OCI-LY1 (cell line): Measurements from ENCODE around the gene C1QC.

Source experiments
- H2AFZ ChIP-seq: fragments of 200-600 bp; sonication (generic), shearing (Covaris generic); 2 replicates; pipeline ENCODE4 v1.6.0; 2014; ENCODE audit warnings: antibody characterized with exemption, mild to moderate bottlenecking, low read length
- H3F3A ChIP-seq: fragments of 200-600 bp; sonication (generic), shearing (Covaris generic); 2 replicates; pipeline ENCODE4 v1.6.0; 2014; ENCODE audit warnings: mild to moderate bottlenecking, antibody characterized with exemption, low read length, moderate library complexity; ENCODE audit not compliant: insufficient read depth
- H3K27ac ChIP-seq: fragments of 200-600 bp; sonication (generic); 2 replicates; pipeline ENCODE4 v1.5.1; 2014; ENCODE audit warnings: low read length, mixed run types, mild to moderate bottlenecking, low read depth; ENCODE audit not compliant: poor library complexity, severe bottlenecking
- H3K27me3 ChIP-seq: fragments of 200-600 bp; sonication (generic); 2 replicates; pipeline ENCODE4 v1.6.0; 2014; ENCODE audit warnings: antibody characterized with exemption, mild to moderate bottlenecking, low read length, moderate library complexity; ENCODE audit not compliant: insufficient read depth
- H3K36me3 ChIP-seq: fragments of 200-600 bp; sonication (generic); 2 replicates; pipeline ENCODE4 v1.6.1; 2014; ENCODE audit warnings: mild to moderate bottlenecking, antibody characterized with exemption, low read length, moderate library complexity, mixed read lengths; ENCODE audit not compliant: insufficient read depth
- H3K4me1 ChIP-seq: fragments of 200-600 bp; sonication (generic); 2 replicates; pipeline ENCODE4 v1.5.1; 2014; ENCODE audit warnings: mild to moderate bottlenecking, low read length, moderate library complexity; ENCODE audit not compliant: insufficient read depth, severe bottlenecking
- H3K4me2 ChIP-seq: fragments of 200-600 bp; sonication (generic), shearing (Covaris generic); 2 replicates; pipeline ENCODE4 v1.6.1; 2014; ENCODE audit warnings: low read length
- H3K4me3 ChIP-seq: fragments of 200-600 bp; sonication (generic); 2 replicates; pipeline ENCODE4 v1.5.1; 2014; ENCODE audit warnings: low read length, low read depth, mild to moderate bottlenecking, mixed read lengths; ENCODE audit not compliant: poor library complexity, severe bottlenecking
- H3K79me2 ChIP-seq: fragments of 200-600 bp; shearing (Covaris generic); 2 replicates; pipeline ENCODE4 v1.6.1; 2016; ENCODE audit warnings: mixed run types, low read length, mixed read lengths; ENCODE audit not compliant: insufficient read depth
- H3K9ac ChIP-seq: fragments of 200-600 bp; sonication (generic), shearing (Covaris generic); 2 replicates; pipeline ENCODE4 v1.6.1; 2014; ENCODE audit warnings: mild to moderate bottlenecking, low read length, mixed read lengths
- H3K9me2 ChIP-seq: fragments of 200-600 bp; sonication (generic), shearing (Covaris generic); 2 replicates; pipeline ENCODE4 v1.6.1; 2014; ENCODE audit warnings: low read depth, mild to moderate bottlenecking, low read length, mixed read lengths
- H3K9me3 ChIP-seq: fragments of 200-600 bp; shearing (Covaris generic); 2 replicates; pipeline ENCODE4 v1.6.1; 2014; ENCODE audit warnings: low read length, mixed read lengths
- H4K20me1 ChIP-seq: fragments of 200-600 bp; sonication (generic), shearing (Covaris generic); 2 replicates; pipeline ENCODE4 v1.6.0; 2016; ENCODE audit warnings: mild to moderate bottlenecking, low read length; ENCODE audit not compliant: insufficient read depth
- CTCF ChIP-seq: fragments of 200-600 bp; sonication (generic), shearing (Covaris generic); IDR thresholded peaks from 2 replicates; pipeline ENCODE4 v1.5.1; 2017; ENCODE audit warnings: mild to moderate bottlenecking, antibody characterized with exemption, low read length, moderate library complexity, mixed read lengths
- EZH2 ChIP-seq: fragments of 200-600 bp; sonication (generic), shearing (Covaris generic); IDR thresholded peaks from 2 replicates; pipeline ENCODE4 v1.8.0; 2017; ENCODE audit warnings: borderline replicate concordance, mixed run types, mild to moderate bottlenecking, antibody characterized with exemption, low read length, moderate library complexity, mixed read lengths

The C1QC gene

GRCh38 chr1:22688466-22688865 lies 45.0 kb downstream of the C1QC start:
- no peaks in the 10 kb centered on the region for H3F3A ChIP-seq
- H3K4me1 ChIP-seq: no peaks in the 10 kb centered on the region
- H4K20me1 ChIP-seq: no peaks in the 10 kb centered on the region
- no peak overlapping the region for H3K4me2 ChIP-seq
- H3K4me3 ChIP-seq: no peak overlapping the region
- no peaks in the 10 kb centered on the region for H3K27me3 ChIP-seq
- H3K9me2 ChIP-seq: no peaks in the 10 kb centered on the region
- no peaks in the 10 kb centered on the region for H3K79me2 ChIP-seq
- no peaks in the 10 kb centered on the region for H3K36me3 ChIP-seq
- no peaks in the 10 kb centered on the region for H3K9me3 ChIP-seq
- H2AFZ ChIP-seq: no peak overlapping the region
- H3K9ac ChIP-seq: no peak overlapping the region
- no peak overlapping the region for H3K27ac ChIP-seq
- TF ChIP-seq CTCF (no peak), EZH2 (no peak)

- no peaks in the 10 kb centered on the region for H3K9me2 ChIP-seq
- no peaks in the 10 kb centered on the region for H3K9me3 ChIP-seq
- H3K9ac ChIP-seq: no peak overlapping the region
- H2AFZ ChIP-seq: no peak overlapping the region
- no peaks in the 10 kb centered on the region for H3F3A ChIP-seq
- no peaks in the 10 kb centered on the region for H3K27me3 ChIP-seq
- no peaks in the 10 kb centered on the region for H3K79me2 ChIP-seq
- no peaks in the 10 kb centered on the region for H3K4me1 ChIP-seq
- H4K20me1 ChIP-seq: no peaks in the 10 kb centered on the region
- H3K4me2 ChIP-seq: no peak overlapping the region
- no peak overlapping the region for H3K27ac ChIP-seq
- H3K36me3 ChIP-seq: no peaks in the 10 kb centered on the region
- TF ChIP-seq EZH2: no peak
- TF ChIP-seq CTCF: no peak
- H3K4me3 ChIP-seq: no peak overlapping the region
These were observed 46.1 kb downstream of the C1QC start for GRCh38 chr1:22689505-22689904.

- H2AFZ ChIP-seq: no peak overlapping the region
- no peaks in the 10 kb centered on the region for H3K79me2 ChIP-seq
These were observed 47.8 kb downstream of the C1QC start for GRCh38 chr1:22691031-22691753.

More at GRCh38 chr1:22691031-22691753, 47.8 kb downstream of the C1QC start:
- no peaks in the 10 kb centered on the region for H4K20me1 ChIP-seq
- H3K36me3 ChIP-seq: no peaks in the 10 kb centered on the region
- H3F3A ChIP-seq: no peaks in the 10 kb centered on the region
- H3K4me2 ChIP-seq: no peak overlapping the region
- no peak overlapping the region for H3K9ac ChIP-seq
- H3K4me1 ChIP-seq: no peaks in the 10 kb centered on the region
- no peaks in the 10 kb centered on the region for H3K9me2 ChIP-seq
- TF ChIP-seq EZH2 (no peak), CTCF (no peak)
- no peak overlapping the region for H3K4me3 ChIP-seq
- H3K27ac ChIP-seq: no peak overlapping the region
- no peaks in the 10 kb centered on the region for H3K9me3 ChIP-seq
- no peaks in the 10 kb centered on the region for H3K27me3 ChIP-seq
